Tibial nerve (tissue), 4 donors: ENCODE data around the gene U2AF1L4. TPM values are rescaled to one million over a fixed set of nuclear protein-coding genes. Genes with fewer than 3 reads are reported as not detected.

Experiments
- DNase-seq, 2 donors: peaks; one replicate each; pipeline ENCODE4 v3.0.0-alpha.2; 2019; ENCODE audit warnings: low spot score in 2 of 2
- H3K27ac ChIP-seq, 4 donors: fragments of 200-600 bp; sonication (generic) in 3 of 4; one replicate each; pipeline ENCODE4 v1.5.1; 2017 to 2019; ENCODE audit warnings: mild to moderate bottlenecking in 1 of 4
- H3K27me3 ChIP-seq, 2 donors: fragments of 200-600 bp; sonication (generic) in 1 of 2; one replicate each; pipeline versions ENCODE4 v1.5.1 to v1.6.0; 2017 to 2019
- H3K36me3 ChIP-seq, 3 donors: fragments of 200-600 bp; sonication (generic); one replicate each; pipeline ENCODE4 v1.5.1; 2018 to 2019
- H3K4me1 ChIP-seq, 4 donors: fragments of 200-600 bp; sonication (generic) in 3 of 4; one replicate each; pipeline ENCODE4 v1.5.1; 2017 to 2019
- H3K4me3 ChIP-seq, 4 donors: fragments of 200-600 bp; sonication (generic) in 3 of 4; one replicate each; pipeline ENCODE4 v1.5.1; 2017 to 2019; ENCODE audit warnings: mild to moderate bottlenecking in 1 of 4, moderate library complexity in 1 of 4
- H3K9me3 ChIP-seq, 4 donors: fragments of 200-600 bp; sonication (generic) in 3 of 4; one replicate each; pipeline ENCODE4 v1.5.1; 2017 to 2019
- EP300 ChIP-seq, 2 donors: sonication (generic); formaldehyde crosslinking; IDR thresholded peaks; one replicate each; pipeline ENCODE4 v1.6.1; 2017; ENCODE audit warnings: antibody characterized with exemption in 2 of 2, mild to moderate bottlenecking in 1 of 2
- POLR2A ChIP-seq, 2 donors: fragments of 450-650 bp; IDR thresholded peaks; one replicate each; pipeline ENCODE4 v1.6.1; 2017; ENCODE audit warnings: antibody characterized with exemption in 2 of 2, mild to moderate bottlenecking in 2 of 2, moderate library complexity in 2 of 2
- WGBS, 2 donors: methylation state at CpG; one replicate each; pipeline ENCODE4 v1.1.5; 2018; 5-methylcytosine and 5-hydroxymethylcytosine counted together
- total RNA-seq, 4 donors: library from RNA; depleted of rRNA; stranded (reverse); fragments of >200 nt; gene quantifications; one replicate each; pipeline ENCODE4 v1.1.0, GENCODE V29; 2016
- TF ChIP-seq, protein P1 (sequence below), 5 experiments: fragments of 200-600 bp in 3 of 5; fragments of 450-650 bp in 2 of 5; sonication (generic) in 3 of 5; IDR thresholded peaks; one replicate each; pipeline ENCODE4 v1.5.1; 2016 to 2019; ENCODE audit warnings: antibody characterized with exemption in 5 of 5, mild to moderate bottlenecking in 3 of 5, moderate library complexity in 2 of 5

Gene U2AF1L4
- total RNA-seq, 4 donors from 2014 or later, result 17.8 to 51.1 (median 43.2) TPM

DNA sequence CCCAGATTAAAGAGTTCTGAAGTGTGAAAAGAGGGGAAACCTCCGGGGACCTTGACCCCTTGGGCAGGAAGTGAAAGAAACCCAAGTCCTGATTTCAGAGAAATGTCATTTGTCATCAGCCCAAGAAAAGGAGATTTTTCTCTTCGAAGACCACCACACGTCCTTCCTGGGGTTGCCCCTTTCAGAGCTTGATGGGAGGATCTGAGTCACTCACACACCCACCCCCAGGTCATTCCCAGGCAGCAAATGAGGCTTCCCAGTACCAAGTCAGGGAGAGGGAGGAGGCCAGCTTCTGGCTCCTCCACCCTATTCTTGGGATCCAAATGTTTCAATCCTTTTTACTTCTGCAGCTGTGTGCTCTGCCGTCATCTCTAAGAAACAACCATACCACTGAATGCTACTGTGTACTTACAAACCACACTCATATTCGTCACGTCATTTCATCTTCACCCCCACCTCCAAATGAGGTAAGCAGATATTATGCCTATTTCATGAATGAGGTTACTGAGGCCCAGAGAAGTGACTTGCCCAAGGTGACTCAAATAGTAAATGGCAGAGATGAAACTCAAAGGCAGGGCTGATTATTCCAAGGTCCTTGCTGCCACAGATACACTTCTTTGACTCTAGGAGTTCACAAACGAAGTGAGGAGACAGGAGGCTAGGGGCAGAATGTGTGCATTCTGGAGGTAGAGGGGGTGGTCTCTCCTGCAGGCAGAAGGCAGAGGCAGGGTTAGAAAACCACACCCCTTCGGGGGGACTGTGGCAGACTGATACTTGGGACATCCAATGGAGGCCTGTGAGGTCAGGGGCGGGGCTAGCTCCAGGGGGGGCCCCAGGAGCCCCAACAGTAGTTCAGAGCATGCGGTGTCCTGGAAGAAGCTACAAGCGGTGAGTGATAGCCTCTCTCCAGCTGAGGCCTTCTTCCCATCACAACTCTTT lies 32.4 kb downstream of the U2AF1L4 start:
- Histone ChIP-seq H3K27ac (no peak overlapping the region), H3K36me3 (no peaks in the 10 kb centered on the region), H3K27me3 (no peaks in the 10 kb centered on the region), H3K4me1 (peaks cover 0 to 15% (median 12%) of the 10 kb centered on the region in 4 donors), H3K9me3 (no peaks in the 10 kb centered on the region), H3K4me3 (peak overlapping the region in 1 of 4 donors; percentile 21)
- WGBS, 2 donors, result 68 to 70% methylated on average over 11 of the region's 11 CpGs
- TF ChIP-seq, protein P1, sequence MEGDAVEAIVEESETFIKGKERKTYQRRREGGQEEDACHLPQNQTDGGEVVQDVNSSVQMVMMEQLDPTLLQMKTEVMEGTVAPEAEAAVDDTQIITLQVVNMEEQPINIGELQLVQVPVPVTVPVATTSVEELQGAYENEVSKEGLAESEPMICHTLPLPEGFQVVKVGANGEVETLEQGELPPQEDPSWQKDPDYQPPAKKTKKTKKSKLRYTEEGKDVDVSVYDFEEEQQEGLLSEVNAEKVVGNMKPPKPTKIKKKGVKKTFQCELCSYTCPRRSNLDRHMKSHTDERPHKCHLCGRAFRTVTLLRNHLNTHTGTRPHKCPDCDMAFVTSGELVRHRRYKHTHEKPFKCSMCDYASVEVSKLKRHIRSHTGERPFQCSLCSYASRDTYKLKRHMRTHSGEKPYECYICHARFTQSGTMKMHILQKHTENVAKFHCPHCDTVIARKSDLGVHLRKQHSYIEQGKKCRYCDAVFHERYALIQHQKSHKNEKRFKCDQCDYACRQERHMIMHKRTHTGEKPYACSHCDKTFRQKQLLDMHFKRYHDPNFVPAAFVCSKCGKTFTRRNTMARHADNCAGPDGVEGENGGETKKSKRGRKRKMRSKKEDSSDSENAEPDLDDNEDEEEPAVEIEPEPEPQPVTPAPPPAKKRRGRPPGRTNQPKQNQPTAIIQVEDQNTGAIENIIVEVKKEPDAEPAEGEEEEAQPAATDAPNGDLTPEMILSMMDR (IDR thresholded peaks at IDR 0.05), result no peak
- TF ChIP-seq POLR2A (IDR thresholded peaks at IDR 0.05), result no peak
- no peak for TF ChIP-seq EP300 (IDR thresholded peaks at IDR 0.05)
- no peak for DNase-seq

DNA sequence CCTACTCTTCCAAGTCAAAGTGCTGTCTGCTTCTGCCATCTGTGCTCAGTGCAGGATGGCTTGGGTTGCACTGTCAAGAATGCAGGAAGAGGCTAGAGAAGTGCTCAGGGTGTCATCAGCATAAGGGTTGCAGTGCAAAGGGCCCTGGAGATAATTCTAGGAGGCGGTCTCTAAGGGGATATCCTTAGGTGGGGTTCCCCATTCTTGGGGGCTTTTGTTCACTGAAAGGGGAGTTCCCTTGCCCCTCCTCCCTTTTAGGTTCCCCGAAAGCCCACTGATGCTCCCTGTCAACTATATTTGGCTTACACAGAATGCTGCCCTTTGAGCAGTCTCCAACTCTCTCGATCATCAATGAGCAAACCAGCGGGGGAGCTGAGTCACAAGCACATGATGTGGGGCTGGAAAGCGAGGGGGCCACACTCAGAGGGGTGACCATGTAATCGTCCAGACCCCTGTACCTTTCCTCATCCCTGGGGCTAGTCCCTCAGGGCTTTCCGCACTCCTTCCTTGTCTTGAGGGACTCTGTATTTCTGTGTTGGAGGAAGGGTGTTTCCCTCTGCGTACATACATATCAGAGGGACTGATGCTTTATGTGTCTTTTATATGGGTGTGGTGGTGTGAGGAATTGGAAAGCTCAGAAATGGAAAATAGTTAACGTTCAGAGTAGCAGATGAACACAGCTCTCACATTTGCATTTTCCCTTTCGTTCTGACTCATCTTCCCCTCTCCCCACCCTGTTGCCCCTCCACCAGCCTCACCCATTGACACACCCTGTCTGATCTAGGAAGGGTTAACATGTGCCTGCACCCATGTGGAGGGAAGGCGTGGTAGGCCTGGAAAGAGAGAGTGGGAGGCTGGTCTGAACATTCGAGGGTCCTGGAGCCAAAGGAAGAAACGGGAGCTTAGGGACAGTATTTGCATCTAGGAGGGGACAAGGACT lies 34.2 kb downstream of the U2AF1L4 start:
- 58 to 60% methylated on average over 13 of the region's 13 CpGs for WGBS, 2 donors
- H3K36me3 ChIP-seq, result no peaks in the 10 kb centered on the region
- DNase-seq, result no peak
- H3K4me1 ChIP-seq, result peaks cover 0 to 13% (median 9%) of the 10 kb centered on the region in 4 donors
- no peak for TF ChIP-seq EP300 (IDR thresholded peaks at IDR 0.05)
- no peak overlapping the region for H3K27ac ChIP-seq
- H3K27me3 ChIP-seq, result no peaks in the 10 kb centered on the region
- no peak overlapping the region for H3K4me3 ChIP-seq
- H3K9me3 ChIP-seq, result no peaks in the 10 kb centered on the region

DNA sequence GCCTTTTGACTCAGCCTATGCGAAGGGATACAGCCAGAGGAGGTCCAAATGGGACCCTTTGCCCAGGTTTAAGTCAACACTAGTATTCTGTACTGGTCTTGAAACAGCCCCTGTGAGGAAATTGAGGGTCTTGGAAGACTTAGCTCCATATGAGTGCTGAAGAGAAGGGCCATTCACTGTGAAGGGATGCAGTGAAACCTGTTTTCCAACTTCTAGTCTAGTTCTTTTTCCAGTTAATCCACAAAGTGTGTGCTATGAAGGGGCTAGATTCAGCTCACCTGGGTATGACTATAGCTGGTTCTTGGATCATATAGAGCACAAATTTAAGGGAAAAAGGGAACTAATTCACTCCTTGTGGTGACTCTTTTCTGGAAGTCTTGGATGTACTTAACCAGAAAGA lies 36.8 kb downstream of the U2AF1L4 start:
- no peaks in the 10 kb centered on the region for H3K36me3 ChIP-seq
- 100% methylated on average over 1 of the region's 1 CpG for WGBS, 2 donors
- DNase-seq, result no peak
- no peaks in the 10 kb centered on the region for H3K9me3 ChIP-seq
- H3K4me1 ChIP-seq, result no peaks in the 10 kb centered on the region
- no peak overlapping the region for H3K27ac ChIP-seq
- no peak overlapping the region for H3K4me3 ChIP-seq
- TF ChIP-seq POLR2A (IDR thresholded peaks at IDR 0.05), result no peak
- TF ChIP-seq, protein P1 (IDR thresholded peaks at IDR 0.05), result no peak
- no peak for TF ChIP-seq EP300 (IDR thresholded peaks at IDR 0.05)
- H3K27me3 ChIP-seq, result no peaks in the 10 kb centered on the region

DNA sequence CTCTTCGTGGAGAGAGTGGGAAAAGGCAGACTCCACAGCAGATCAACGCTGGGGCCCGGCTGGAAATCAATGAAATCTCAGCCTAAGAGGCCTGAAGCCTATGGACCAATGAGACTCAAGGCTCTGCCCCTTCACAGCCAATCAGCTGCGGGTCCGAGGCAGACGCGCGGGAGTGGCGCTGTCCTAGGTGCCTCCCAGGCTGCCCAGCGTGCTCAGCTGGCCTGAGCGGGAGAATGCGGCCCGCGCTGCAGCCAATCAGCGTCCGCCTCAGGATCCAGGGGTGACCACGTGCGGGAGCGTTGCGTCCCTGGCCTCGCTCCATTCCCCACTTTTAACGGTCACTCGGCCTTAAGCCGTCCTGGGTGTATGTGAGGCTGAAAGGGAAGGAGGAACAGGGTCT lies 41.0 kb downstream of the U2AF1L4 start, which contains the start of gene ZBTB32:
Gene ZBTB32, plus strand, starts transcription at position 341 of the 400 bp plus-strand sequence. CDS start 10,069 bp downstream, outside the sequence.
- H3K4me3 ChIP-seq, result no peak within 1 kb of the TSS
- 24 to 29% methylated on average over 22 to 24 of the region's 24 CpGs for WGBS, 2 donors
- no peaks in the 10 kb centered on the region for H3K36me3 ChIP-seq
- TF ChIP-seq, protein P1 (IDR thresholded peaks at IDR 0.05), result no peak
- TF ChIP-seq EP300 (IDR thresholded peaks at IDR 0.05), result no peak
- no peak for TF ChIP-seq POLR2A (IDR thresholded peaks at IDR 0.05)
- H3K4me1 ChIP-seq, result peaks cover 0 to 16% (median 3%) of the 10 kb centered on the region in 4 donors
- H3K9me3 ChIP-seq, result no peaks in the 10 kb centered on the region
- DNase-seq, result no peak
- H3K27ac ChIP-seq, result no peak within 1 kb of the TSS
- H3K27me3 ChIP-seq, result no peaks in the 10 kb centered on the region

DNA sequence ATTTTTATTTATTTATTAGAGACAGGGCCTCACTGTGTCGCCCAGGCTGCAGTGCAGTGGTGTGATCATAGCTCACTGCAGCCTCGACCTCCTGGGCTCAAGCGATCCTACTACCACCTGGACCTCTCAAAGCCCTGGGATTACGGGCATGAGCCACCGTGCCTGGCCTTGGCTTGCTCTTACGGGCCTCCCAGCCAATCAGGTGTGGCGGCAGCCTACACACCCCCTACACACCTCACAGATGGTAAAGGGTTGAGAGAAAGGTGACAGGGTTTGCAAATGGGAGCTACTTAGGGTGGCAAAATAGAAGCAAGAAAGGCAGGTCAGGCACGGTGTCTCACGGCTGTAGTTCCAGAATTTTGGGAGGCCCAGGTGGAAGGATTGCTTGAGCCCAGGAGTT lies 41.9 kb downstream of the U2AF1L4 start:
- WGBS, 2 donors, result 56 to 58% methylated on average over 9 of the region's 9 CpGs
- TF ChIP-seq, protein P1 (IDR thresholded peaks at IDR 0.05), result no peak
- no peak for TF ChIP-seq EP300 (IDR thresholded peaks at IDR 0.05)
- H3K36me3 ChIP-seq, result no peaks in the 10 kb centered on the region
- peaks cover 0 to 16% (median 3%) of the 10 kb centered on the region in 4 donors for H3K4me1 ChIP-seq
- H3K27ac ChIP-seq, result no peak overlapping the region
- no peaks in the 10 kb centered on the region for H3K27me3 ChIP-seq
- DNase-seq, result no peak
- no peak overlapping the region for H3K4me3 ChIP-seq
- no peaks in the 10 kb centered on the region for H3K9me3 ChIP-seq
